HG03064 (cell line): ENCODE measurements around the gene ZDHHC21.

Source experiments
- ATAC-seq: cut with Tn5 transposase; IDR thresholded peaks from one replicate; pipeline ENCODE4 v1.9.1; 2021; ENCODE audit warnings: low read depth; ENCODE audit not compliant: unreplicated experiment

The ZDHHC21 gene

DNA sequence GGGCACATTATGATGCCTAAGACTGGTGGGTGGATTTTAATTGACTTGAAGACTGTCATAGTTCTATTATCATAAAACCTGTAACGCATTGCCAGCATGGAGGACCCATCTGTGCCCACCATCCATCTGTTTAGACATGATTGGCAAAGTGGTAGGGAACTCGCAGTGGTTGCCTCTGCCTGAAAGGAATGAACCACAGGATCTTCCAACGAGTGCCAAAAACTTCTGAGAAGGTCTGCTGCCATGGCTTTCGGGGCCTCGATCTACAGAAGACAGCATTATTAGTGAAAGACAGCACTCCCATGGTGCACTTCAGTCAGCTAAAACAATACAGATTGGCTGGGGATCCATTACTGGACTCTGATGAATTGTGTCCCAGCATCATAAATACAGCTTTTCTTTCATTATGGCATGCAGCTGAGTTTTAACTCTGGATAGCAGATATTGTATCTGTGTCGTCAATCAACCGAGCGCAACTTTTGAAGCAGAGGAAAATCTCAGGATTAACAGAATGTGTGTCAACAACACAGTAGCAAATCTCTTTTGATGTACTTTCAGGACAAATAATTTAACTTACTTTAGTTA lies 74.3 kb downstream of the ZDHHC21 start:
- ATAC-seq: no peak

DNA sequence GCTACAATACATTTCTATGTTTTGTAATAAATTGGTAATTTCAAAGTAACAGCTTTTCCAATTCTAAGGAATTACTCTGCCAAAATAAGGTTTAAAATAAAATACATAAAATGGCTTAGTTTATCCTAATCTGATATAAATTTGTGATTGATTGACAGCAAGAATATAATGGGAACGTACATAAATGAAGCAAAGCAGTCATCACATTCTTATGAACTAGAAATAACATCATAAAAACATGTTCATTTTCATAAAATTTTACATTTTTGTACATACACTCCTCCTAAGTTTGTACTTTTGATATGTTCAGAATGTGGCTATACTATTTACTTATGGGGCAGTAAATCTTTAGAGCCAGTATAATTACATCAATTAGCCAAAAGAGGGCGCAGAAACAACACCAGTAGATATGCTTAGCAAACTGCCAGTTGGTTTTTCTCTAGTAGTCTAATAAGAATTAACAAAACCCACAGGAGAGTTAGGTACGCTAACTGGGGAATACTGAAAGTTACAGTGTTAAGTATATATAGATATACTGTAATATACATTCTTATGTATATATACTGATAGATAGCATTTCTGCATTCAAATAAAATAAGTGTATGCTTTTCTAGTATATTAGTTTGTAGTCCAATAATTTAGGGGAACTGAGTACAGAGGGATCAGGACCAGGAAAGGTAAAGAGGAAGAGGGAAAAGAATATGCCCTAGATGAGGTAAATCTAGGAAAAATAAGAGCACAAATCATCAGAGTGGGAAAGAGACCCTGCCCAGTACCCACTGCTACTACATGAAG lies 76.8 kb downstream of the ZDHHC21 start:
- peak; percentile 73 for ATAC-seq

DNA sequence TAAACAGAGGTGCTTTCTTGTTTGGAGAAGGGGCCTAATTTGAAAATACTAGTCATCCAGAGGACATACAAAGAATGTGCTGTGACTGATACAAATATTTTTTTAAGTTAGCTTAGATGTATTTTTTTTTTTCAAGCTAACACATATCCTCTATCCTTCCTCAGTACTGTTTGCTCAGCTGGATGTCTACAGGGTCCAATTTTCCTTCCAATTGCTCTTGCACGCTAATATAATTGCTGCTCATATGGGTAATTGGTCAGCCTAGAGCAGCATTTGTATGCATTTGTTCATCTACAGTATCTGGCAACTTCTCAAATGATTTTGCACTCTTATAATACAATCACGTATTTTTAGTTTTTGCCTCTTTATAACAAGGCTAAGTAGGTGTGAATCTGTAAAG lies 84.7 kb downstream of the ZDHHC21 start:
- no peak for ATAC-seq

- no peak for ATAC-seq
Observed at GRCh38 chr9:14597171-14597799, 95.9 kb downstream of the ZDHHC21 start.

DNA sequence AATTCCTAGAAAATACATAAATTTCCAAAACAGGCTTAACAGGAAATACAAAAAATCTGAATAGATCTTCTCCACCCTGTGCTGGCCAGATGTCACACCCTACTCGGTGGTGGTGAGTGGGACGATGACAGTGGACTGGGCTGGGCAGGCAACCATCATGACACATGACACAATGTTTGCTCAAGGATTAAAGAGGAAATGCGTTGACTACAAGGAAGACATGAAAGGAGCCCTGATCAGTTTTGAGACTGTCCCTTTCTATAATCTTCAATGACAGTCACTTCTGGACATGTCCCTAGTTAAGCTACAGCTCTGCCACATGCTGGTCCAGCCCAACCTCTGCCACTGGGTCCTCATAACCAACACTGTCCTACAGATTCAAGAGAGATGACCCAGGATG lies 99.8 kb downstream of the ZDHHC21 start:
- no peak for ATAC-seq

GRCh38 chr9:14591411-14591810 lies 101.8 kb downstream of the ZDHHC21 start:
- no peak for ATAC-seq

DNA sequence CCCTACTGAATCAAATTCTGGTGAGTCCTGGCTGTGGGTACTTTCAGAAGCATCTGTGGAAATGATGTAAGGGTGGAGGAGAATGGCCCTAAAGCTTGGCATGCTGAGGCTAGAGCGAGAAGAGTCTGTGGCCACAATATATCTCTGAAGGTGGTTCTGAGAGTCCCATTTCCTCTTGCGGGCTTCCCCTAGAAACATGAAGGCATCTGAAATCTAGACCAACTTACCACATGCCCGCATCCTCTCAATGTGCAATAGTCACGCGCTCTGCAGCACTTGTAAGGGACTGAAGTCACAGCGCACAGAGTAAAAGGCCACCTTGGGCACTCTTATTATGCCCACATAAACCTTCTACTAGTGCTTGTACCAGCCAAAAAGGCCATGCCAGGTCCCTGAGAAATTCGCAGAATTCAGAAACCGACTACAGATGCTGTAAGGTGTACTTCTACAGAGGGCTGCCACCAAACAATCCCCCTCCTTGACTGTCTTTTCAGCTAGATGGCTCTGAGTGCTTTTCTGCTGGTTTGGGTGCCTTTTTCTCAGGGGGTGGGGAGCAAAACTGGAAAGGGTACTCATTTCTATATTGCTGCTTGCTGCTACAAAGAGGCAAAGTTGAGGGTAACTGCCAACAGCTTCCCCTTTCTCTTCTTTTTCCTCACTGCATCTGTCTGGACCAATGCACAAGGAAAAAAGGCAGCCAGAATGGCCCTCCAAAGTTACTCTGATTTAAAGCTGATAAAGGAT lies 107.3 kb downstream of the ZDHHC21 start:
- peak; percentile 98 for ATAC-seq

- no peak for ATAC-seq
Observed at GRCh38 chr9:14584571-14584970, 108.7 kb downstream of the ZDHHC21 start.

DNA sequence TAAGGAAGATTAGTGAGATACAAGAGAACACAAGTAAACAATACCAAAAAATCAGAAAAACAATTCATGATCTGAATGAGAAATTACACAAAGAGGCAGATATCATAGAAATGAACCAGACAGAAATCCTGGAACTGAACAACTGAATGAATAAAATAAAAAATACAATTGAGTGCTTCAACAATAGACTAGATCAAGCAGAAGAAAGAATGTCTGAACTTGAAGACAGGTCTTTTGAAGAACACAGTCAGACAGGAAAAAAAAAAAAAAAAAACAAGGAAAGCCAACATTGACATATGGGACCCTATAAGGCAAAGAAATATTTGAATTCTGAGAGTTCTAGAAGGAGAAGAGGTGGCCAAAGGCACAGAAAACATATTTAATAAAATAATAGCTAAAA lies 115.2 kb downstream of the ZDHHC21 start:
- ATAC-seq: no peak

DNA sequence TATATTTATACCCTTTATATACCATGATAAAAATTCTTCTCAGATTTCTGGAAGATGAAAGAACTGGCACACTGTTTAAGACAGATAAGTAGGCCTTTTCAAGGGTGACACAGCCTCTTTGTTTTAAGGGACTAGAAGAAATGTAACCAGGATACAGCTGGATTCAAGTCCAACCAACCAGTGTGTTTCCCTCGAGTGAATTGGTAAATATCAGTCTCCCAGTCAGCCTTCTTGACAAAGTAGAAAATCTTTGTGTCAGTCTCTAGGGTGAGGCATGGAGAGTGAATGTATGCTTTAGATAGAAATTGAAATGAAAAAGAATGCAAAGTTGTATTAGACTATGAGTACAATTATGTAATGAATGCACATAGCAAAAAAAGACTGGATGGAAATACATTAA lies 119.1 kb downstream of the ZDHHC21 start:
- ATAC-seq: no peak

DNA sequence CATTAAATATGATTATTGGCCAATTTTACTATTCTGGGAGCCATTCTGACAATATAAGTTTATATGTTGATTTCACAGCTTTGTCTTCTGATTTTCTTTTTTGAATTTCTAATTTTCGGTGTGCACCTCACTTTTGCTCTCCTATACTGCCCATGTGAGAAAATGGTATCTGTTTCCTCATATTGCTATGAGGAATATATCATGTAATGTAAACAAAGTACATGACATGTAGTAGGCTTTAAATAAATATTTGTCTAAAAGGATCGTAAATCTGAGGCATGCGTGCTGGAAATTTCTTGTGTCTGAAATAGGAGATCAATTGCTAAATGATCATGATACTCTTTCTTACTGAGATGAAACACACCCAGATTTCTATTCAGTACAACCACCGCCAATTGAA lies 119.9 kb downstream of the ZDHHC21 start:
- no peak for ATAC-seq

DNA sequence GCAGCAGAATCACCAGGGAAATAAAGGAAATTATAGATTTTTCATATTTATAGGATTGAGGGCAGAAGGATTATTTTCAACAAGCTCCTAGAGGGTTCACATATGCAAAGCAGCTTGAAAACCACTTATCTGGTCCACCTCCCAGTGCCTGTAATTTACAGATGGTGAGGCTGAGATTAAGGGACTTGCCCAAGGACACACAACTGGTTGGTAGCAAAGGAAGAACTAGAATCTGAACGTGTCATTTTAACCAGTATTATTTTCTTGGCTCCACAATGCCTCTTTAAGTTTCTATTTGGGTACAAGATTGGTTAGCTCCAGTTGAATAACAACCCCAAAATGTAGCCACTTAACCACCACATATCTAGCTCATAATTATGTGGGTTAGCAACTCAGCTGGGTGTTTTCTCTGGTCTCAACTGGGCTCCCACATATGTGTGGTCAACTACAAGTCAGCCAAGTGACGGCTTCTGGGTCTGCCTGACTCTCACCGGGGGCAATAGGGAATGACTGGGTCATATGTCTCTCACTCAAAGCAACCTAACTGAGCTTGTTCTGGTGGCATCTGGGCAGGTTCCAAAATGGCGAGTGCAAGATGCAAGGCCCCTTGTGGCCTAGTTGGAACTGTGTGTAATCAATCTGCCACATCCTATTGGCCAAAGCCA lies 127.7 kb downstream of the ZDHHC21 start:
- ATAC-seq: no peak

DNA sequence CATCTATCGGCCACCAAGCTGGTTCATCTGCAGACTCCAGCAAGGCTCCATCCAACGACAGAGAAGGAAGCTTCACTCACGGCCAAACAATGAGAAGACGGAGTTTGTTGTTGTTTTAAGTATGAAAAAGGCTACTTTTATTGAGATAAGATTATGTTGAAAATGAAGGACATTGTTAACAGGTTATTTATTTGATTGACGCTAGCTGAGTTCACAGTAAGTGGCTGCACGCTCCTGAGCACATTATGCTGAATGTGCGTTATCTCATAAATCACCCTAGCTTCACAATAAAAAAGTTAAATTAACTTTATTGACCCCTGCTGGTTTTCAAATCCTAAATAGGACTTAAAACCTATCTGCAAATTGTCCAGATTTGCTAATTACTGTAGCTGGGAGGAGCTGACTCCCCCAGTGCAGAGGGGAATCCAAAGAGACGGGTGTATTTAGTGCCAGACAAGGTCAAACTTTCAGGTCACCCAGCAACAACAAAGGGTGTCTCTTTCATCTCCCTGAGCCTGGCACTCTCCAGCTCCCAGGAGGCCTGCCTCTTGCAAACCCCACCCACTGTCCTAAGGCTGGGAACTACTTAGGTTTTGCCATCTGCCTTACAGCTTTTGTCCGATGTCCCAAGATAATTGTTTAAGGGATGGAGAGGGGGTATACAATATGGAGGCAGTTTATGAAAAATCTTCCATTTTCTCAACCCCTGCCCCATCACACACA lies 129.2 kb downstream of the ZDHHC21 start:
- ATAC-seq: no peak

- ATAC-seq: no peak
Observed at GRCh38 chr9:14561929-14562405, 131.3 kb downstream of the ZDHHC21 start.
